Measurements from ENCODE around the gene CTNNBL1.

DNA sequence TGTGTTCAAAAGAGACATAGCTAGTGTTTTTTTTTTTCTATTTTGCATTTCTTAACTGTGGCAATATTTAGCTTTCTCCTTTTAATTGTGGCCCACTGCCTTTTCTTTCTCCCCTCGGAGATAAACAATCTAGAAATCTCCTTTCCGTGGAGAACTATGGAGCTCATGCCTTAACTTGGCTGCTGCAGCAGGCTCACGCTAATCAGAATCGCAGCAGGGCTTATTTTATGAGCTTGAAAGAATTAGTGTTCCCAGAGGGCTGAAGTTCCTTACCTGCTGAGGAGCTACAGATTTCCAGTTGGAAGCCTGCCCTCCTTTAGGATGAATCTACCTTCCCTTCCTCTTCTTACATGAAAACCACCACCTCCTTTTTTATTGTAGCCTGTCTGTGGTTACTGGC is 35.6 kb downstream of the CTNNBL1 start:
- TF ChIP-seq POLR2AphosphoS5 (IDR thresholded peaks at IDR 0.05; ENCODE audit: low read depth, low read length) (no peak), TAF1 (IDR thresholded peaks at IDR 0.05; ENCODE audit: borderline replicate concordance, low read depth, low read length) (no peak), POLR2A (IDR thresholded peaks at IDR 0.05; ENCODE audit: low read depth, low read length) (no peak)

All from GM12892 (cell line).